Panc1 (cell line): ENCODE results near the gene MYO1E.

Experiments
- POLR2AphosphoS5 ChIP-seq: IDR thresholded peaks from 2 replicates; pipeline ENCODE4 v1.6.1; 2012; ENCODE audit warnings: mild to moderate bottlenecking, low read depth, low read length, moderate library complexity
- REST ChIP-seq, 2 experiments: IDR thresholded peaks; 2 replicates each; pipeline ENCODE4 v1.6.1; 2011 to 2012; ENCODE audit warnings: low read depth in 2 of 2, control low read depth in 1 of 2, low read length in 1 of 2, mild to moderate bottlenecking in 1 of 2, moderate library complexity in 1 of 2; ENCODE audit not compliant: insufficient read depth in 1 of 2
- TCF7L2 ChIP-seq: IDR thresholded peaks from 2 replicates; pipeline ENCODE4 v1.6.1; 2011; ENCODE audit warnings: mild to moderate bottlenecking, low read depth, low read length, inconsistent platforms
- TF ChIP-seq, protein P1 (sequence below): fragments of 450-650 bp; IDR thresholded peaks from 2 replicates; pipeline ENCODE4 v1.5.1; 2017; ENCODE audit warnings: mild to moderate bottlenecking

DNA sequence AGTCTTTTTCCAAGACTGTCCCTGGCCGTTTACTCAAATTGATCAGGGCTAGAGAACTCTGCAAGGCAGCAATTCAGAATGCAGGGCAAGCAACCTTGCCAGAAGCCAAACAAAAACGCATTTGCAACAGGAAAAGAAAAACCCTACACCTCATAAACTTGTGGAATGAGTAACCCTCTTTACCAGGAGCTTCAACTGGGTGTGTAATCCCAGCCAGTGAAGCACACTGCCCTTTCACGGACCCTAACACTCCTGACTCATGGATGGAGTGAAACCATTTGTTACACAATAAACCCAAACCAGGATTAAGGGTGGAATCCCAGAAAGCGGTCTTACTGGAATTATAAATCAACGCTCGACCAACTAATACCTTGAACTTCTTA lies 180.8 kb downstream of the MYO1E start:
- TF ChIP-seq, protein P1, sequence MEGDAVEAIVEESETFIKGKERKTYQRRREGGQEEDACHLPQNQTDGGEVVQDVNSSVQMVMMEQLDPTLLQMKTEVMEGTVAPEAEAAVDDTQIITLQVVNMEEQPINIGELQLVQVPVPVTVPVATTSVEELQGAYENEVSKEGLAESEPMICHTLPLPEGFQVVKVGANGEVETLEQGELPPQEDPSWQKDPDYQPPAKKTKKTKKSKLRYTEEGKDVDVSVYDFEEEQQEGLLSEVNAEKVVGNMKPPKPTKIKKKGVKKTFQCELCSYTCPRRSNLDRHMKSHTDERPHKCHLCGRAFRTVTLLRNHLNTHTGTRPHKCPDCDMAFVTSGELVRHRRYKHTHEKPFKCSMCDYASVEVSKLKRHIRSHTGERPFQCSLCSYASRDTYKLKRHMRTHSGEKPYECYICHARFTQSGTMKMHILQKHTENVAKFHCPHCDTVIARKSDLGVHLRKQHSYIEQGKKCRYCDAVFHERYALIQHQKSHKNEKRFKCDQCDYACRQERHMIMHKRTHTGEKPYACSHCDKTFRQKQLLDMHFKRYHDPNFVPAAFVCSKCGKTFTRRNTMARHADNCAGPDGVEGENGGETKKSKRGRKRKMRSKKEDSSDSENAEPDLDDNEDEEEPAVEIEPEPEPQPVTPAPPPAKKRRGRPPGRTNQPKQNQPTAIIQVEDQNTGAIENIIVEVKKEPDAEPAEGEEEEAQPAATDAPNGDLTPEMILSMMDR: no peak
- no peak for TF ChIP-seq POLR2AphosphoS5
- no peak for TF ChIP-seq REST (IDR thresholded peaks at IDR 0.05; ENCODE audit: insufficient read depth in 1 of 2, low read depth in 2 of 2, low read length in 1 of 2)
- no peak for TF ChIP-seq TCF7L2
